Measurements from ENCODE around the gene TK2.
"Not testable (repeated sequence)": the region's sequence is repeated elsewhere in the genome, so short reads cannot be mapped to it uniquely, and the experiment has no call there.

TK2 gene

DNA sequence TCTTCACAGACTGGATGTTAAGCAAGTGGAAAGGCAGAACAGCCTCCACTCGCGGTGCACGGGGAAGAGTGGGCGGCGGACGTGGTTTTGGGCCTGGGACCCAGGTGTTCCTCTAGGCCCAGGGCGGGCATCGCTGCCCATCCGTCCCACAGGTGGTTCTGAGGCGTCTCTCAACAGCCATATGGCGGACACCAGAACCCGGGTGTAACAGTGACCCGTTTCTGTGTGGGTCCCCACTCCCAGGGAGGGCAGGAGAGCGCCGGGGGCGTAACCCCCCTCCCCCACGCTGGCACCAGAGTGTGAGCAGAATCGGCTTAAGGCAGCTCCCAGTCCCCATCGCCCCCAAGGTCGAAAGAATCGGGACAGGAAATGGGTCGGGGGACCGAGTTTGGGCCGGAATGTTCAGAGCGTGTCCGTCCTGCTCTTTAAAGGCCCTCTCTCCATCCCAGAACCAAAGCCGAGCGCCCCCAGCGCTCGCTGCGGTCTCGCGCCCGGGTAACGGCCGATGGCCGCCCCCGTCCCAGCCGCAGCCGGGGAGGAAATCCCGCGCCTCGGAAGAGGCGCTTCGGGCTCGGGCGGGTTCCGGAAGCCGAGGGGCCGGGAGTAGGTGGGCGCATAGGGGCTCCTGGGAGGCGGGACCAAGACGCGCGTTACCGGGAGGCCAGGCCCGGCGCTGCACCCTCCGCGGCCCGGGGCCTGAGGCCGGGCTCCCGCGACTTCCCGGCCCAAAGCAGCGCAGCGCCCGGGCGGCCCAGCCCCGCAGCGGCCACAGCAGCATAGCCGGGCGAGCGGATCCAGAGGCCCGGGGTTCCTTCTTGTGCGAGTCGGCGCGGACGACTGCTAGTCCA is at the start of gene TK2:
TSS of gene TK2 (minus strand) at position 839 of the 848 bp plus-strand sequence. CDS start at position 778, 61 bp downstream.
- DNase-seq = peak; percentile 53 to 64

DNA sequence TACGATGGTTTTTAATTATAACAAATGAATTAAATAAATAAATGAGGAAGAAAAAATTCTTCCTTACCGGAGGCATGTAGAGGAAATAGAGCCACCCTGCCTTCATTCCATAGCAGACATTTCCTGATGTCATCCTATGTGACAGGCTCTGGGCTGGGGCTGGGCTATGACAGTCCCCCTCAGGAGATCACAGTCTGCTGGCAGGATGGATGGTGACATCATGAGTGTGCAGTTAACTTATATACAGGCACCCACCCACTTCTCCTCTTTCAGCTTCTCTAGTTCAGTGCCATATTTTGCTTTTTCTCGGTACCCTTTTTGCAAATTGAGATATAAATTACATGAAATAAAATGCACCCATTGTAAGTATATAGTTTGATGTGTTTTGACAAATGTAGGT is 48.2 kb upstream of the TK2 start:
- no peak for DNase-seq

DNA sequence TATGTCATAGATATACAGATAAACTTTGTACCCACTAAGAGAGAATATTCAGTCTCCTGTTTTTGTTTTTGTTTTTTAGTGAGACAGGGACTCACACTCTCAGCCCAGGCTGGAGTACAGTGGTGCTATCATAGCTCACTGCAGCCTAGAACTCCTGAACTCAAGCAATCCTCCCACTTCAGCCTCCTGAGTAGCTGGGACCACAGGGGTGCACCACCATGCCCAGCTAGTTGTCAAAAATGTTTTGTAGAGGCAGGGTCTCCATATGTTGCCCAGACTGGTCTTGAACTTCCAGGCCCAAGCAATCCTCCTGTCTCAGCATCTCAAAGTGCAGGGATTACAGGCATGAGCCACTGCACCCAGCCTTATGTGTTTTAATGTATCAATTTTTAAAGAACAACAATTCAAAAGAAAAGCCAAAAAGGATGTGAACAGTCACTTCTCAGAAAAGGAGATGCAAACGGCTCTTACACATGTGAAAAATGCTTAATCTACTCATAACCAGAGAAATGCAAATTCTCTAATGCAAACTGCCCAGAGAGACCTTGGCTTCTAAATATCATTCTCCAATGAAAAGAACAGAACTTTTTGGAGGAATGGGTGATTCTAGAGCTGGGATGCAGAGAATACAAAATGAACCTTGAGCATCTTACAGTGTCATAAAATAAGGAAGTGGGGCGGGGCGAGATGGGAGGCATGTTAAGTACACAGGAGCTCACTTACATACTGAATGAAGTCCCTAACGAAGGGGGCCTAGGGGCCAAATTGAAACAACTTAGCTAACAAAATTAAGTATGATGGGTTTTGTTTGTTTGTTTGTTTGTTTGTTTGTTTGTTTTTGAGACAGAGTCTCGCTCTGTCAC is 47.3 kb upstream of the TK2 start:
- no peak for DNase-seq

DNA sequence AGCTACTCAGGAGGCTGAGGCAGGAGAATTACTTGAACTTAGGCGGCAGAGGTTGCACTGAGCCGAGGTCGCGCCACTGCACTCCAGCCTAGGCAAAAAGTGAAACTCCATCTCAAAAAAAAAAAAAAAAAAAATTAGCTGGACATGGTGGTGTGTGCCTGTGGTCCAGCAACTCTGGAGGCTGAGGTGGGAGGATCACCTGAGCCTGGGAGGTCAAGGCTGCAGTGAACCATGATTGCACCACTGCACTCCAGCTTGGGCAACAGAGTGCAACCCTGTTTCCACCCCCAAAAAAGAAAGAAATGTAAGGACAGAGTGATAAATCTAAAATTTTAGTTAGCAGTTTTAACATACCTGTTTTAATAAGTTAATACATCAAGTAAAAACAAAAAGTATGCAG is 46.6 kb upstream of the TK2 start:
- DNase-seq = not testable (repeated sequence)

DNA sequence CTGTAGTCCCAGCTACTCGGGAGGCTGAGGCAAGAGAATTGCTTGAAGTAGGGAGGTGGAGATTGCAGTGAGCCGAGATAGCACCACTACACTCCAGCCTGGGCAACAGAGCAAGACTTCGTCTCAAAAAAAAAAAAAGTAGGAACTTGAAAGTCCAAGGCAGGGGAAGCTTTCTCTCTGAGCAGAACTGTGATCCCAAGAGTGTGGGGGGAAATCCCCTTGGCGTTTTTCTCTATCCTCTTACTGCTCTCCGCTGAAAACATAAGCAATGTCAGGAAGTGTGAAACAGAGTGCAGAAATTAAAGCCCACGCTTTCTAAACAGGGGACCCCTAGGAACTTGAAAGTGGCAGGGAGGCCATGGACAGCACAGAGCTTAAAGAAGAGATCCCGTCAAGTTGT is 44.8 kb upstream of the TK2 start:
- no peak for DNase-seq

DNA sequence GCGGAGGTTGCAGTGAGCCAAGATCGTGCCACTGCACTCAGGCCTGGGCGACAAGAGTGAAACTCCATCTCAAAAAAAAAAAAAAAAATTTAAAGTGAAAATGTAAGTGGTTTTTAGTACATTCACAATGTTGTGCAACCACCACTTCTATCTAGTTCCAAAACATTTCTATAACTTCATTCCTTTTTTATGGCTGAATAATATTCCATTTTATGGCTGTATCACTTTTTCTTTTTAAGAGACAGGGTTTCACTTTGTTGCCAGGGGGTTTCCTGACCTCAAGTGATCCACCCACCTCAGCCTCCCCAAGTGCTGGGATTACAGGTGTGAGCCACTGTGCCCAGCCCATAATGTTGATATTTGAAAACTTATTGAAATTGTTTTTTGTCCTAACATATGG is 42.9 kb upstream of the TK2 start:
- no peak for DNase-seq

DNA sequence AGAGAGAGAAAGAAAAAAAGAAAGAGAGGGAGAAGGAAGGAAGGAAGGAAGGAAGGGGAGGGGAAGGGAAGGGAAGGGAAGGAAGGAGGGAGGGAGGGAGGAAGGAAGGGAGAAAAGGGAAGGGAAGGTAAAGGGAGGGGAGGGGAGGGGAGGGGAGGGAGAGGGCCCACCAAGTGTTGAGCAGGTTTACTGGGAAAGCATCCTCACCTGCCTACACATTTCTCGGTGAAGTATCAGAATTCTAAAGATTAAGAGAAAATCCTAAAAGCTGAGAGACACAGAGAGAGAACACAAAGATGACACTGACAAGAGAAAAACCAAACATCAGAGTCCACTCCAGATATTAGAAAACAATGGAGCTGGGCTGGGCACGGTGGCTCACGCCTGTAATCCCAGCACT is 42.3 kb upstream of the TK2 start:
- DNase-seq = no peak

DNA sequence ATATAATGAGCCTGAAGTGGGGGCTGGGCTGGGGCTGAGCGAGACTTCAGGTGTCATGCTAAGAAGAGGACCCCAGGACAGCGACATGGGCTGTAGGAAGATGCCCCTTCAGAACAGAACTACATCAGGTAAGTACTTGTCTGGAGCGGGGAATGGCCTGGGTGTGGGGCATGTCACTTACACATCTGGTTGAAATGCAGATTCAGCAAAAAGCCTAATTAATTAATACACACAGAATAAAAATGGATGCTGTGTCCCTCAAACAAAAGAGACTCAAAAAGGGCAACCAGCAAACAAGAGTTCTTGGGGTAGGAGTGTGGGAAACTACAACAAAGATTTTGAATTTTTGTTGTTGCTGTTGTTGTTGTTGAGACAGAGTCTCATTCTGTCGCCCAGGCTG is 41.1 kb upstream of the TK2 start:
- DNase-seq = no peak

DNA sequence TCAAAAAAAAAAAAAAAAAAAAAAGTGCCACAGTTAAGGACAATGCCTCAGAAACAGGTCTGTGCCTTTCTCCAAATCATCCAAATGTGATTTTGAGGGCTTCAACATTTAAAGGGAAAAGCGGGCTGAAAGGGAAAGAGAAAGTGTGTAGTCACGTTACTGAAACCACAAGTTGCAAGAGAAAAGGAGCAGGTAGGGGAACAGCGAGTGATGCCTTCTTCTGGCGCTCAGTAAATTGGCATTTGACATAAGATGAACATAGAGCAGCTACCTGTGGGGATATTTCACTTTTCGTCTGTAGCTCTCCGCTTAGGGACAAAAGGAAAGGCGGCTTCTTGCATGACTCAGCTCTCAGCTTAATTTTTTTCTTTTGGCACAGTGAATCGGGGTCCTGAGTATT is 40.4 kb upstream of the TK2 start:
- no peak for DNase-seq

DNA sequence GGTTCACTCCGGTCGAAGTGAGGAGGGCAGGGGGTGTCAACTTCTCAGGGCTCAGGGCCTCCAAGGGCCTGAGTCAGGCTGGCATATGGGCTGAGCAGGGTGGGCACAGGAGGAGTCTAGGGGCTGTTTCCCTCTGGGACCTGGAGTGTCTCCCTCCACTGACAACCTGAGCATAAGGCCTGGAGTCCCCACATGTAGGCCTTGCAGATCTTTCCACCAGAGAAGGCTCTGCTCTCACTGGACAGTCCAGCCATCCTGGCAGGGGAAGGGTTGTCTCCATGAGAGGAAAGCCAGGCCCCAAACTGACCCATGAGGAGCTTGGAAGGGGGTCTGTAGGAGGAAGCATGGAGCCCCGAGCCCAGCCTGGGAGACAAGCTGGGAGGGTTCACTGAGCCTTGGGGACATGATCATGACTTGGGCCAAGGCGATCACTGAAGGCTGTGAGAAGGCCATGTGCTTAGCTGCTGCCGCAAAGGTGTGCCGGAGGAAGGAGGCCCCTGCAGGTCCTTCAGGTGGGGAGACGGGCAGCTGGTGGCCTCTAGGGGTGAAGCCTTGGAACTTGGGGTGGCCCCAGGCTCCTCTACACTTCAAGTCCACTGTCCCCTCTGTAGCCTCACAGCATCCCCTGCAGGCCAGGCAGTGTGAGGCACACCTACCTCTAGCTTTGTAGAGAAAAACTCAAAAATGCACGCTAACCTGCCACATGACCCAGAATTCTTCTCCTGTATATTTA is 39.2 kb upstream of the TK2 start:
- peak; percentile 37 to 45 for DNase-seq

DNA sequence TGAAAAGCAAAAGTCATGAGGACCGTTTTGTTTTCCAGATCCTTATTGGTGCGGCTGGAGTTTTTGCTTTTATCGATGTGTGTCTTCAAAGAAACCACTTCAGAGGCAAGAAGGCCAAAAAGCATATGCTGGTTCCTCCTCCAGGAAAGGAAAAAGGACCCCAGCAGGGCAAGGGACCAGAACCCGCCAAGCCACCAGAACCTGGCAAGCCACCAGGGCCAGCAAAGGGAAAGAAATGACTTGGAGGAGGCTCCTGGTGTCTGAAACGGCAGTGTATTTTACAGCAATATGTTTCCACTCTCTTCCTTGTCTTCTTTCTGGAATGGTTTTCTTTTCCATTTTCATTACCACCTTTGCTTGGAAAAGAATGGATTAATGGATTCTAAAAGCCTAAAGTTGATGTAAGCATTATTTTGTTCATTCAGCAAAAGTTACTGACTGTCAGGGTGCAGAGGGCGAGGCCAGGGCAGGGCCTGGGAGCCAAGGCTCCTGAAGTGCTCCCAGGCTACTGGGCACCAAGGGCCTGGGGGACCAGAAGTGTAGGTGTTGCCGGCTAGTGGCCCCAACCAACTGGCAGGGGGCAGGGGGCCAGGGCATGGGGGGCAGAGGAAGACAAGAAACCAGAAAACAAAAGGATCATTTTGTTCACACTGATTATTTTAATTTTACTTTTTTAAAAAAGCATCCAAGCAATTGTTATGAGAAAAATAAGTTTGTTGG is 38.1 kb upstream of the TK2 start:
- no peak for DNase-seq

DNA sequence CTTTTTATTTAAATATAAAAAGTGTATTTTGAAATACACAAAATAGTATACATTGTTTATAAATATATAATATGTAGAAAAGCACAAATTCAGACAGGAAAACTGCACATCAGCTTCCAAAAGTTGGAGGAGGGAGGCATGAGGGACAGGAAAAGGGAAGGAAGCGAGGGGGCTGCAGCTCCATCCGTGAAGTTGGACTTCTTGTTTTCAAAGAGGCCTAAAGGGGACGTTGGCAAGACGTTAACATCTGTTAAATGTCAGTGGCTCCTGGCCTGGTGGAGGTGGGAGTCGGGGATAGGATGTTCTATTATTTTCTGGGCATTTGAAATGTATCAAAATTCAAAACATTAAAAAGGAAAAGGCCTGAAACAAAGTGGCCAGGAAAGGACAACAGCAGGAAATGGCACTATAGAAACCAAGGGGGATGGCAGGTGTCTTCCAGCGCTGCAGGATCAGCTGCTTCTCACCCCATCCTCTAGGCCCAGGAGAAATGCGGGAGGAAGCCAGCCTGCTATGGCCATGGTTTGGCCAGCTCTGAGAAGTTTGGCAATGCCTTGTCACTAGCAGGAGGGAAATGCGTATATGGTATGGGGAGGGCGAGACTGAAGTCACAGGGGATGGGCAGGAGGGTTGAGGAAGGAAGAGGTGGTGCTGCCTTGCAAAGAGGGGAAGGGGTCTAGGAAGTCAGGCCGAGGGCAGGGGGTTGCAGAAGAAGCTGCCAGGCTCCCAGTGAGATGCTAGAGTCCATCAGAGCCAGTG is 35.7 kb upstream of the TK2 start:
- no peak for DNase-seq

DNA sequence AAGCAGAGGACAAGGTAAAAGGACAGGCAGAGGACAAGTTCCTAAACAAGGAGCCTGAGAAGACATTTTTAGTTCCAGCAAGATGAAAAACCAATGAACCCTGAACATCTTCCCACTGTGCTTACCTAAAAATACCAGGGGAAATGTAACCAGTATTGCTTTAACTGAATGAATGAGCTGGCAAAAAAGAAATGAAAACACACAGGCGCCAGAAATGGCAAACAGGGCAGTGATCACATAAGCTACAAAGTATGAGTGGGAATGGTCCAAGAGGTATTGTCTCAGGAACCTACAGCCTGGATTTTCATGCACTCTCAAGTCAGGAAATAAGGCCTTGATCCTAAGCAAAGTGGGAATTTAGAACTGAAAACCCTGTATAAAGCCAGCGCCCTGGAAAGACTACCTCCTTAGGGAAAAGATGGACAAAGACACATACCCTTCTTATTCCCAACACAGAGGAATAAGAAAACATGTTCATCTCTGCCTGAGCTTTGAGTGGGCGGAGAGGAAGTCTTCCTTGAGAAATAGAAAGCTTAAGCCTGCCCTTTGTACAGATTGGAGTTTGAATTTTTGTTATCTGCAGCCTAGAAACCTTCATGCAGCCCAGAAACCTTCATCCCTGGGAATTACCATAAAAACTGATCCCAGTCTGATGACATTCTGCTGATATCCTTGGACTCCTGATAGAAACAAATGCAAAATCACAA is 31.5 kb upstream of the TK2 start:
- no peak for DNase-seq

DNA sequence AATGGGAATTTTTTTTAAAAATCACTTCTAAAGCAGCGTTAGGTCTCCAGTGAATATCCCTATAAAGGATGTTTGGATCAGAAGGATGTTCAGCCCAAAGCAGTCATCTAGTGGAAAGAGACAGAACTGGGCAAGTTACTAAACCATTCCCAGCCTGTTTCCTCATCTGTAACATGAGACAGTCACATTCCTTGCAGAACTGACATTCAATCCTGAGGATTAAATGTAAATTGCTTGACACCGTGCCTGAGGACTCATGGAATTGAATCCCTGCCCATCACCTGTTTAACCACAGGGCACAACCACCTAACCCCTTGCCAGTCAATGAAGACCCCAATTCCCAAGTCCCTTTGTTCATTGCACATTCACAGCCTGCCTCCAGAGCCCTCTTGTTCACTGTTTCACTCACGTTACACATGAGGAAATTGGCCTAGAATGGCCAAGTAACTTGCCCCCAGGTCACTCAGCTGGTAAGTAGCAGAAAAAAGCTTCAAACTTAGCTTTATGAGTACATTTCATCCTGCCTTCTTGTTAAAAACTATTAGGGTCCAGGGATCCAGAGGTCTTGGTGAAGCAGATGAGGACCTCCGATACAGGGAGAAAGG is 30.8 kb upstream of the TK2 start:
- DNase-seq = no peak

DNA sequence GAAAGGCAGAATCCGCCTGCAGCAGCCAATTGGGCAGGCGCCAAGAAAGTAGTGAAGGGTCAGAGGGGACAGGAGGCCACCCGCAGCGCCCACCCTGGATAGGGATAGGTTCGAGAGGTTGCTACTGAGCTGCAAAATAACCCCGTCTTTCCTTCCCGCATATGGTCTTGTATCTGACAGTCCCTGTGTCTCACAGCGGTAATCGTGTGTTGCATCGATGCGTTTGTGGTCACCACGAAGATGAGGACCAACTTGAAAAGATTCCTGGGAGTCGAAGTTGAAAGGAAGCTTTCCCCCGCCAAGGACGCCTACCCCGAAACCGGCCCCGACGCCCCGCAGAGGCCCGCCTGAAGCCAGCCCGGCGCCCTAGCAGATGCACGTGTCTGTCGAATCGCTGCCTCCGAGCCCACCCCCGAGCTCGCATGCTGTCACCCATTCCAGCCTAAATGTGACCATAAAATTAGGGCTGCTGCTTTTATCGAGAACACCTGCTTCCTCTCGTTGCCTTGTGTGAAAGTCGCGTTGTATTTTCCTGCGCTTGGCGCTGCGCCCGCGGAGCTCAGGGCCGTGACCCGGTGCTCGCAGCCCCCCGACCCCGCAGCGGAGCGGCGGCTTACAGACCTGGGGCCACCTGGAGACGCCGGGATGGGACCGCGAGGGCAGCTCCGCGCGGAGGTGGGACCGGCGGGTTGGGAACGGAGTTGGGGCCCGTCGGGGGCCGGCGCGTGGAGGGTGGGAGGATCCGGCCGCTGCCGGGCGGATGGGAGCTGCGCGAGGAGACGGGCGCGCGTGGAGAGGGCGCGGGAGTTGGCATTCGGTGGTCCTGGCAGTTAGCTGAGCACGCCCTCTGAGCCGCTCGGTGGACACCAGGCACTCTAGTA is 29.0 kb upstream of the TK2 start, which contains the start of gene CMTM2:
TSS of gene CMTM2 (plus strand) at position 813 of the 881 bp plus-strand sequence. CDS start 145 bp downstream, outside the sequence.
- no peak for DNase-seq

DNA sequence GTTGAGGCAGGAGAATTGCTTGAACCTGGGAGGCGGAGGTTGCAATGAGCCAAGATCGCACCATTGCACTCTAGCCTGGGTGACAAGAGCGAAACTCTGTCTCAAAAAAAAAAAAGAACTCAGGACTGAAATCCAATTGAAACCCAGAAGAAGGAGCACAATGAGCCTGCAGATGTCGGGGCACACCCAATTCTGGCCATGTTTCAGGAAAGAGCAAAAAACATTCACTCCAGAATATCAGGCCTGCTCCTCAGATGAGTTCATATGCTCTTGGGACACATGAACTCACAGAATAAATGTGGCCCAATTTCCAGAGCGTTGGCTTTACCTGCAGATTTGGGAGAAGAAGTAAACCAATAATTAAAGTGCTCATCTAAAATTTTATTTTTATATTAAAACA is 26.4 kb upstream of the TK2 start:
- no peak for DNase-seq

DNA sequence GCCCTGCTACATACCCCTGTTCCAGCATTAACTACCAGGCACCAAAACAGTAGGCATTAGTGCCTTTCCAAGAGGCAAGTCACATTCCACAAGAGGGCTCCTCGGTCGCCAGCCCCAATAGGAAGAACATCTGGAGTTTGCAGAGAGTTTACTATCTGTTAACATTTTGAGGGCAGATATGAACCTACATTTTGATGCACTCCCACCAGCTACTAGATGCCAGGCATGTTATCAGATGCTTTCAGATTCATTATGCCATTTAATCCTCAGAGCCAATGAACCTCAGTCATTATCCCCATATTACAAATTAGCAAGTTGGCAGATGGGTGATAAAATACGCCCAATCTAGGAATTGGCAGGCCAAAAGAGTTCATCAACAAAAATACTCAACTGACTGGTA is 25.1 kb upstream of the TK2 start:
- DNase-seq = no peak

DNA sequence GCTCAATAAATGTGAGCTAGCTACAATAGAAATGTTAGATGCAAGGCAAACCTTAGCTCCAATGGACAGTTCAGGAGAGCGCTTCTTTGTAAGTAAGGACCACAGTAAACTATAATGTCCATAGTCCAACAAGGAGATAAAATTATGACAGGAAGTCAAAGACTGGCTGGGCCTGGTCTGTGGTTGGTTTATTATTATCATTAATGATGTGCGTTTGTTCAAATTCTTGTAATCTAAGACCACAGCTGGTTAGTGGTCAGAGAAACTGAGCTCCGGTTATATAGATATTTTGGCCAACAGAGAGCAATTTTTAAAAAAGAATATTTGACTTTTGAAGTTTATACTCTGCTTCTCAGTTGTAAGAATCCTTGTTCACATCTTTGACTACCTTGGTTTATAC is 24.6 kb upstream of the TK2 start:
- DNase-seq = no peak

DNA sequence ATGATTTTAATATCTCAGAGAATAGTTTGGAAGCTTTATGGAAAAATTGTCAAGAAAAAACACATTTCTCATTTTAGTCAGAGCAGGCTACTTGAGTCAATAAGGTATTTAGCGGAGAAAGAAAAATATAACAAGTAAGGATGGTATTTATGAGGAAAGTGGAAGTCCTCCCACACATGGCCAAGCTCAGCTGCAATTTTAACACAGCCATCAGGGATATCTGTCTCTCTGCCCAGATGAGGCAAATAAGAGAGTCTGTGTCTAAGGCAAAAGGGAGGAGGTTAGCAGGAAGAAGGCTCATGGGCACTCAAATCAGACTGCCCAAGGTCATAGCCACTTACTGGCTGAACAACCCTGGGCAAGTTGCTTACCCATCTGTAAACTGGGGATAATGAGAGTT is 24.2 kb upstream of the TK2 start:
- DNase-seq = no peak

DNA sequence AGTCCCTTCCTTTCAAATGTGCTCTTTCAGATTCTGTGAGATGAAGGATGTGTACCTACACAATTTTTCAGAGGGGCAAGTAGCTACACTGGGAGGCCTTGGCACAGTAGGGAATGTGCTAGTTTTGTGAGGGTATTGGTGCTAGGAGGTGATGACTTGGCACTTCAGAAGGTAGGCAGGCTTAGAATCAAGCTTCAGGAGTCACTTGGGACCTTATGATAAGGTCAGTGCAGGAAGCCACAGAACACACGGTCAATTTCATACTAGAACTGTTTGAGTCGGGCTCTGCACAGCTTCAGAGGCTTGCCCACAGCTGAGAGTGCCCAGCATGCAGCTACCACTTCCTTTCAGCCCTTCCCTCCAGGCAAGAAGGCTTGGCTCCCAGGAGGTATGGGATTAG is 22.4 kb upstream of the TK2 start:
- DNase-seq = no peak
